AG08395 (cell line): ENCODE data around the gene SMAP1.

Source experiments
- DNase-seq: peaks from one replicate; pipeline ENCODE4 v3.0.0; 2012; ENCODE audit warnings: mixed read lengths, low spot score

SMAP1 gene

GRCh38 chr6:70842541-70842940 is 174.9 kb downstream of the SMAP1 start:
- no peak for DNase-seq

GRCh38 chr6:70843328-70843918 is 175.7 kb downstream of the SMAP1 start:
- DNase-seq: no peak

GRCh38 chr6:70844301-70844700 is 176.6 kb downstream of the SMAP1 start:
- no peak for DNase-seq

- DNase-seq: no peak
These were observed 178.6 kb downstream of the SMAP1 start for GRCh38 chr6:70846207-70846835.

- no peak for DNase-seq
These were observed 179.7 kb downstream of the SMAP1 start for GRCh38 chr6:70847106-70848084.

- no peak for DNase-seq
These were observed 181.8 kb downstream of the SMAP1 start for GRCh38 chr6:70849348-70850069.

GRCh38 chr6:70852667-70853246 is 185.1 kb downstream of the SMAP1 start:
- DNase-seq: no peak

GRCh38 chr6:70857387-70858077 is 189.8 kb downstream of the SMAP1 start:
- no peak for DNase-seq

- DNase-seq: peak; percentile 7
These were observed 192.4 kb downstream of the SMAP1 start for GRCh38 chr6:70860045-70860444.

GRCh38 chr6:70860920-70861319 is 193.2 kb downstream of the SMAP1 start:
- no peak for DNase-seq

- no peak for DNase-seq
These were observed 195.7 kb downstream of the SMAP1 start for GRCh38 chr6:70863343-70863742.

- DNase-seq: no peak
These were observed 196.7 kb downstream of the SMAP1 start for GRCh38 chr6:70864401-70864800.

- DNase-seq: no peak
These were observed 204.8 kb downstream of the SMAP1 start for GRCh38 chr6:70872469-70872868.

- DNase-seq: no peak
These were observed 206.7 kb downstream of the SMAP1 start for GRCh38 chr6:70874181-70874913.

- no peak for DNase-seq
These were observed 211.8 kb downstream of the SMAP1 start for GRCh38 chr6:70879496-70879895.

GRCh38 chr6:70884074-70884983 is 216.6 kb downstream of the SMAP1 start:
- DNase-seq: peak; percentile 86

- DNase-seq: no peak
These were observed 218.4 kb downstream of the SMAP1 start for GRCh38 chr6:70886071-70886470.

- no peak for DNase-seq
These were observed 219.0 kb downstream of the SMAP1 start for GRCh38 chr6:70886661-70887060.

GRCh38 chr6:70889270-70889669 is 221.6 kb downstream of the SMAP1 start:
- no peak for DNase-seq
